Activated naive CD4-positive, alpha-beta T cell treated with Interleukin-2 at 50 U/mL for 16 hours (primary cell): ENCODE results near the gene IL16.
"Not testable (repeated sequence)": the region's sequence is repeated elsewhere in the genome, so short reads cannot be mapped to it uniquely, and the experiment has no call there.

Experiments used
- DNase-seq: peaks from one replicate; pipeline ENCODE4 v3.0.0-alpha.2; 2020

Gene IL16

GRCh38 chr15:81196576-81197254 lies at the start of gene IL16:
Gene IL16, plus strand, starts transcription at chr15:81196879. Its CDS starts 28,521 bp downstream, at chr15:81225400.
- no peak for DNase-seq

GRCh38 chr15:81151389-81151788 lies 45.3 kb upstream of the IL16 start:
- DNase-seq = no peak

- DNase-seq = no peak
Observed at GRCh38 chr15:81152339-81152738, 44.3 kb upstream of the IL16 start.

- no peak for DNase-seq
Observed at GRCh38 chr15:81152799-81153198, 43.9 kb upstream of the IL16 start.

DNA sequence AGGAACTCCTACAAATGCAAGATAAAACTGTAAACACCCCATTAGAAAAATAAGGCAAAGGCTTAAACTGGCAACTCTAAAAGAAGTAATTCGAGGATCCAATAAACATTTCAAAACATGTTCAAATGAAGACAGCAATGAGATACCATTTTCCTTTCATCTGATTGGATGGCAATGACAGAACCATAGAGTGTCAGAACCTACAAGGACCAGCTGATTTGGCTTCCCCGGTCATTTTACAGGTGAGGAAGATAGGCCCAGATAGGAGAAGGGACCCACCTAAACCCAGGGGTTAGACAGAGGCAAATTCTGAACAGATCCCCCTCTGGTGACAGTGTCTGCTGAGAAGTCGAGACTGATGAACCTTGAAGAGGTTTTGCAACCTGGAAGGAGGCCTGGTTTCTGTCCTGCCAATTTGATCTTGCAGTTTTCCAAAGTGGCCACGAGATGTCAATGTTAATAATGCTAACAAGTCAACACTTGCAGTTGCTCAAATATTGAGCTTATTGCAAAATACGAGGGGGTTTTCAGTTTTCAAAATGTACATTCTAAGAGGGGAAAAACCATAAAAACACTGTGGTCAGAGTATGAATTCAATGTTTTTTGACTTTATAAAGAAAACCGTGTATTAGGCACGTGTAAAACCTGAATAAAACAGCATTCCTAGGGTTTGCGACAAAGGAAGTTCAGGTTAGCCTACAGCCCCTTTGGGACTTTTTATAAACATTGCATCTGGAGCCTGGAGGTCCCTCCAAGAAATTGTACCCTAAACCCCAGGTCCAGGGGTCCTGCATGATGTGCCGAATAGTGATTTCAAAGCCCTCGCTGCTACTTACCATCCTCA lies 41.1 kb upstream of the IL16 start:
- DNase-seq = no peak

- DNase-seq = no peak
Observed at GRCh38 chr15:81156324-81156723, 40.4 kb upstream of the IL16 start.

DNA sequence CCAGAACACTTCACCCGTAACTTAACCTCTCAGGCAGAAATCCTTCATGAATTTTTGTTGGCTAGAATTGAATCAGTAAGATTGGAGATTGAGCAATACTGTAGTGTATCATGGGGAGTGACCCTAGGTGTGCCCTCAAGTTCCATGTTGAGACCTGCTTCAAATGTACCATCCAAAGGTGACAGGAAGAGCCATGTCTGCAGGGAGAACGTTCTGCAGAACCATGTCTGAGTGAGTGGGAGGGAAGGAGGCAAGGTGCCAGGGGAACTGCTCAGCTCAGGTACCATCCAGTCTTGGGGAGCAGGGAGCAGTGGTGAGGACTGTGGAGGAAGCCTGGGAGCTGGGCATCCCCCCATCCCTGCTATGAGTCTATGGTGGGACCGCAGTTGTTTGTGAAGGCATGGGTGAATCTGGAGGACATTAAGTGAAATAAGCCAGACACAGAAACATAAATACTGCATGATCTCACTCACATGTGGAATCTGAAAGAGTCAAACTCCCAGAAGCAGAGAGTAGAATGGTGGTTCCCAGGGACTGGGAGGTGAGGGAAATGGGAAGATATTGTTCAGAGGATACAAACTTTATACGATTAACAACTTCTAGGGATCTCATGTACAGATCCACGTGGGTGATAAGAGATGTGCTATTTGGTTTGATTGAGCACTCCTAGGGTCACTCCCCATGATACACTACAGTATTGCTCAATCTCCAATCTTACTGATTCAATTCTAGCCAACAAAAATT lies 39.3 kb upstream of the IL16 start:
- no peak for DNase-seq

DNA sequence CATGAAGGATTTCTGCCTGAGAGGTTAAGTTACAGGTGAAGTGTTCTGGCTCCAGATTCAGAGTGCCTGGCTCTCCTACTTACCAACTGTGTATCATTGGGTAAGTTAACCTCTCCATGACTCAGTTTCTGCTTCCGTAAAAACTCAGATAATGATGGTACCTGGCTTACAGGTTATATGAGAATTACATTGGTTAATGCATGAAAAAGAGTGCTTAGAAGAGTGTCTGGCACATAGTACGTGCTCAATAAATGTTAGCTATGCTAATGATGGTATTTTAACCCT lies 38.8 kb upstream of the IL16 start:
- no peak for DNase-seq

- DNase-seq = not testable (repeated sequence)
Observed at GRCh38 chr15:81158561-81158960, 38.1 kb upstream of the IL16 start.

- no peak for DNase-seq
Observed at GRCh38 chr15:81160312-81161159, 36.1 kb upstream of the IL16 start.

DNA sequence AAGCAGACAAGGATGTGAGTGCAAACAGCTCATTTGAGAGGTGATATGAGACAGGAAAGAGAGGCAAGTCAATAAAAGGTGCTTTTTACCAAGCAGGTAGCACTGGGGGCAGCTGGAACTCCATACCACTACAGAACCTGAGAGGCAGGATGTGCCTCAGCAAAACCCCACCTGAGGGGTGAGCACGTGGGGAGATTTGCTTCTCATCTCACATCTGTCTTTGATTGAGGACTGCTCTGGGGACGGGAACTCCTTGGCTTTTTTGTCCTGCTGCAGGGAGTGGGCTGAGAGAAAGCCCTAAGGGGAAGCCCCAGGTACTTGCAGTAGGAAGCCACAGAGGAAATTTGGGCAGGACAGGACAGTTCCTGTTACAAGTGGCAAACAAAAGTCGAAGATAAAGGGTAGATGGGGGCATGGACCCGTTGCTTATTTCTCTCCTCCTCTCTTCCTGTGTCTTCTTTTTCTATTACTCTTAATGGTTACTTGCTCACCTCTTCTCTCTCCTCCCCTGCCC lies 35.5 kb upstream of the IL16 start:
- DNase-seq = no peak

DNA sequence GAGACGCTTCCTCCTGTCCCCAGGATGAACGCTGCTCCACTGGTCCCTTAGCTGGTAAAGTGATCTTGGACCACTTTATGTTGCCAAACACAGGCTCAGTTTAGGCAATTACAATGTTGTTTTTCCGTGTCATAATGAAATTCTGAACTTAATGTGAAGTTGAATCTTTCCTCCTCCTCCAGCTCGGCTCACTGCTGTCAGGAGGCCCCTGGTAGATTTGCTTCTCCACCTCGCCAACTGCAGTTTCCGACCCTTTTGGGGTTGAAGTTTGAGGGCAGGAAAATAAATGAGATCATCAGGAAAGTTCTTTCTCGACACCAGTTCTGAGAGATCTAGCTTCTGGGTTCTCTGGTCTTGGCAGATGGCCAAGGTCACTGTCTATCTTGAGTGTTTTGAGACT lies 34.8 kb upstream of the IL16 start:
- DNase-seq = no peak

GRCh38 chr15:81163961-81164800 lies 32.5 kb upstream of the IL16 start:
- DNase-seq = no peak

- no peak for DNase-seq
Observed at GRCh38 chr15:81165535-81165934, 31.1 kb upstream of the IL16 start.

- DNase-seq = no peak
Observed at GRCh38 chr15:81166636-81167305, 29.9 kb upstream of the IL16 start.

DNA sequence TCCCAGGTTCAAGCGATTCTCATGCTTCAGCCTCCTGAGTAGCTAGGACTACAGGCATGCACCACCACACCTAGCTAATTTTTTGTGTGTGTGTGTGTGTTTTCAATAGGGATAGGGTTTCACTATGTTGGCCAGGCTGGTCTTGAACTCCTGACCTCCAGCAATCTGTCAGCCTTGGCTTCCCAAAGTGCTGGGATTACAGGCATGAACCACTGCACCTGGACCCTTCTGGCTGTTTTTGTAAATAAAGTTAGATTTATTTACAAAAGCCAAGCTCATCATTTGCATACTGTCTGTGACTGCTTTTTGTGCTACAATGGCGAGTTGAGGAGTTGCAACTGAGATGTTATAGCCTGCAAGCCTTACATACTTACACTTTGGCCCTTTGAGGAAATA lies 28.6 kb upstream of the IL16 start:
- DNase-seq = no peak

- no peak for DNase-seq
Observed at GRCh38 chr15:81168644-81169043, 28.0 kb upstream of the IL16 start.

DNA sequence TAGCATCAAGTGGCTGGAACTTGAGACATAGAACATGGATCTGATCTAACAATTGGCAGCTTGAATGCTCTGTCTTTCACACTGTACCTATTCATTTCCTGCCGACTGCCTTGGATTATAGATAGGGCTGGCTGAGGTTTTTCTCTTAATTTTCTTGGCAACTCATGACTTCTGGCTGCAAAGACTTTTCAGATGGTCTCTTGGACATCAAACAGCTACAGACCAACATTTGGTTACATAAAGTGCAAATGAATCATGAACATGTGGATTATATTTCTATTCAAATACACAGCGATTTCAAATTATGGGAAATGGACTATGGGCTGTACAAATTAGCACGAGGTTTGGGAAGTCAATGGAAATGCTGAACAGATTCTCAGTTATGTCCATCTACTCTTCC lies 26.2 kb upstream of the IL16 start:
- no peak for DNase-seq

- no peak for DNase-seq
Observed at GRCh38 chr15:81171286-81171685, 25.4 kb upstream of the IL16 start.

DNA sequence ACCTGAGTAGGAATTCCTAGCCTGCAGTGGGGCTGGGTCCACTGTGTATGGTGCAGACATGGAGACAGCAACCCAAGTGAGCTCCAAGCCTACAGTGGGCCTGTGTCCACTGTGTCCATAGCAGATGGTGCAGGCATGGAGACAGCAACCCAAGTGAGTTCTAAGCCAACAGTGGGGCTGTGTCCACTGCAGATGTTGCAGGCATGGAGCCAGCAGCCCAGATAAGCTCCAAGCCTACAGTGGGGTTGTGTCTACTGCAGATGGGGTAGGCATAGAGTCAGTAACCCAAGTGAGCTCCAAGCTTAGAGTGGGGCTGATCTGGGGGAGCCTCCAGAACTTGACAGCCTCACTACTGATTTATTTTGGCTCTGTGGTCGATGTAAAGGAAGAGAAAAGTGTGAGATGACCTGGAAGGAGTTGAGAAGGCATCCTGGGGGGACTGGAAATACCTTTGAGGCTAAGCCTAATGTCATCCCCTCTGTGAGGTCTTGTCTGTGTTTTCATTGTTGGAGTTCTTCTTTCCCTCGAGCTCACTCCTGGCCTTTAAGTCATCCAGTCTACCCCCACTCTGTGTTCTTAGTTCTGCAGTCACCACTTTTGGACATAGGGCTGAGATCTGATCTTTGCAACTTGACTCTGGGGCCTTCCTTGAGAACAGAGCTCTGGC lies 22.4 kb upstream of the IL16 start:
- no peak for DNase-seq
